ENCODE results near the gene SLC5A5.

The SLC5A5 gene

DNA sequence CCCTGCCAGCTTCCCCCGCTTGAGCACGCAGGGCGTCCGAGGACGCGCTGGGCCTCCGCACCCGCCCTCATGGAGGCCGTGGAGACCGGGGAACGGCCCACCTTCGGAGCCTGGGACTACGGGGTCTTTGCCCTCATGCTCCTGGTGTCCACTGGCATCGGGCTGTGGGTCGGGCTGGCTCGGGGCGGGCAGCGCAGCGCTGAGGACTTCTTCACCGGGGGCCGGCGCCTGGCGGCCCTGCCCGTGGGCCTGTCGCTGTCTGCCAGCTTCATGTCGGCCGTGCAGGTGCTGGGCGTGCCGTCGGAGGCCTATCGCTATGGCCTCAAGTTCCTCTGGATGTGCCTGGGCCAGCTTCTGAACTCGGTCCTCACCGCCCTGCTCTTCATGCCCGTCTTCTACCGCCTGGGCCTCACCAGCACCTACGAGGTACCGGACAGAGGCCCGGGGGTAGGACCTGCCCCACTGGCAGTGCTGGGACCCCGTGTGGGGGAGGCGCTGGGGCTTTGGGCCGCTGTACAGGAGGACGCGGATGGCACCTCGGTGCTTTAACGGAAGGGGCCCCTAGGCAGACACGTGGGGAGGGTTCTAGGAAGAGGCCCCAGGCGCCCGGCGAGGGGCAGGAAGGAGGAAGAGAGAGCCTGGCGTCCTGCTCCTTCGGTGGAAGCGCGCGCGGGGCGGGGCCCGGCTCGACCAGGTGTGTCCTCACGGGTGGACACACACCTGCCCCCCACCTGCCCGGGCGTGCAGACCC lies 681 bp downstream of the SLC5A5 start:
- no peak overlapping the region for H3K4me3 ChIP-seq (ENCODE audit: low read depth, low read length)
- DNase-seq (ENCODE audit: low read depth), result no peak
- TF ChIP-seq, protein P1, sequence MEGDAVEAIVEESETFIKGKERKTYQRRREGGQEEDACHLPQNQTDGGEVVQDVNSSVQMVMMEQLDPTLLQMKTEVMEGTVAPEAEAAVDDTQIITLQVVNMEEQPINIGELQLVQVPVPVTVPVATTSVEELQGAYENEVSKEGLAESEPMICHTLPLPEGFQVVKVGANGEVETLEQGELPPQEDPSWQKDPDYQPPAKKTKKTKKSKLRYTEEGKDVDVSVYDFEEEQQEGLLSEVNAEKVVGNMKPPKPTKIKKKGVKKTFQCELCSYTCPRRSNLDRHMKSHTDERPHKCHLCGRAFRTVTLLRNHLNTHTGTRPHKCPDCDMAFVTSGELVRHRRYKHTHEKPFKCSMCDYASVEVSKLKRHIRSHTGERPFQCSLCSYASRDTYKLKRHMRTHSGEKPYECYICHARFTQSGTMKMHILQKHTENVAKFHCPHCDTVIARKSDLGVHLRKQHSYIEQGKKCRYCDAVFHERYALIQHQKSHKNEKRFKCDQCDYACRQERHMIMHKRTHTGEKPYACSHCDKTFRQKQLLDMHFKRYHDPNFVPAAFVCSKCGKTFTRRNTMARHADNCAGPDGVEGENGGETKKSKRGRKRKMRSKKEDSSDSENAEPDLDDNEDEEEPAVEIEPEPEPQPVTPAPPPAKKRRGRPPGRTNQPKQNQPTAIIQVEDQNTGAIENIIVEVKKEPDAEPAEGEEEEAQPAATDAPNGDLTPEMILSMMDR (conservative IDR thresholded peaks at IDR 0.05; ENCODE audit: low read depth, low read length), result no peak

DNA sequence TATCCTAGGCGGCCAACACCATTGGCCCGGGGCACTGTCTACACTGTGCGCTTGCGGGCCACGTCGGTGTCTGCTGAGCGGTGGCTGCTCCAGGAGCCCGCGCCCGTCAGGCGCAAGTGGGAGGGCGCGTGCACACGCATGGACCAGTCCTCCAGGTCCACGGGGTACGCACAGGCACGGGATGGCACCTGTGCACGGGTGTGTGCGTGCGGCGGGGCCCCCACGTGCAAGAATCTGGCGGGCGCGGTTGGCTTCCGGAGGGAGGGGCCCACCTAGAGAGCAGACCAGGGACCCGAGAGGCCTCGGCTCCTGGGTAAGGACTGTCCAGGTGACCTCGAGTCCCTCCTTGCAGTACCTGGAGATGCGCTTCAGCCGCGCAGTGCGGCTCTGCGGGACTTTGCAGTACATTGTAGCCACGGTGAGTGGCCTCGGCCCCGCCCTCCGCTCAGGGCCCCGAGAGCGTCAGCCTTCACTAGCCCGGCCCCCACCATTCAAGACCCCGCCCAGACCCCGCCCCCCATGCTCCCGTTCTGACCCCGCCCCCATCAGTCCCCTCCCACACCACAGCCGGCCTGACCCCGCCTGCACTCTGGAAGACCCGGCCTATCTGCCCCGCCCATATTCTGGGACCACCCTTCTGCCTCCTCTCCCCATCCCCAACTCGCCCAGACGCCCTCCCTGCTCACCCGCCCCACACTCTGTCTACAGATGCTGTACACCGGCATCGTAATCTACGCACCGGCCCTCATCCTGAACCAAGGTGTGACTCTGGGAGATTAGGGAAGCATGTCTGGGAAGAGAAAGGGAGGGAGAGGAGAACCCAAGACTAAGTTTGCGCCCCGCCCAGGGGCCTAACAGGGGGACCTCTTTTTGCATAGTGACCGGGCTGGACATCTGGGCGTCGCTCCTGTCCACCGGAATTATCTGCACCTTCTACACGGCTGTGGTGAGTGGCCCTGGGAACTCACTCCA lies 2.3 kb downstream of the SLC5A5 start:
- no peak overlapping the region for H3K4me3 ChIP-seq (ENCODE audit: low read depth, low read length)
- DNase-seq (ENCODE audit: low read depth), result no peak
- TF ChIP-seq, protein P1 (conservative IDR thresholded peaks at IDR 0.05; ENCODE audit: low read depth, low read length), result no peak

DNA sequence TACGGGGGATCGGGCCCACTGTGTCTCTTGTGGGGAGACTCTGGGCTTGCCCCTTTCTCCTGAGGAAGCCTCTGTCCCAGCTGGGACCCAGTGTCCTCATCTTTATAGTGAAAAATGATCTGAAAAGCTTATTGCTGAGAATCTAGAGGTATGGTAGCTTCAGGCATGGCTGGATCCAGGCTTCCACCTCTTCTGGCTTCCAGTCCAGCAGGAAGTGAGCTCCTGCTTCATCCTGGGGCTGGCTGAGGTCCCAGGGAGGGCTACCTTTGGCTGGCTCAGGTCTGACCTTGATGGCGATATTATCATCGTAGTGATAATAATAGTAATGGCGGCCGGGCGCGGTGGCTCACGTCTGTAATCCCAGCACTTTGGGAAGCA lies 3.0 kb downstream of the SLC5A5 start:
- H3K4me3 ChIP-seq (ENCODE audit: low read depth, low read length), result no peak overlapping the region
- DNase-seq (ENCODE audit: low read depth), result no peak
- TF ChIP-seq, protein P1 (conservative IDR thresholded peaks at IDR 0.05; ENCODE audit: low read depth, low read length), result no peak

DNA sequence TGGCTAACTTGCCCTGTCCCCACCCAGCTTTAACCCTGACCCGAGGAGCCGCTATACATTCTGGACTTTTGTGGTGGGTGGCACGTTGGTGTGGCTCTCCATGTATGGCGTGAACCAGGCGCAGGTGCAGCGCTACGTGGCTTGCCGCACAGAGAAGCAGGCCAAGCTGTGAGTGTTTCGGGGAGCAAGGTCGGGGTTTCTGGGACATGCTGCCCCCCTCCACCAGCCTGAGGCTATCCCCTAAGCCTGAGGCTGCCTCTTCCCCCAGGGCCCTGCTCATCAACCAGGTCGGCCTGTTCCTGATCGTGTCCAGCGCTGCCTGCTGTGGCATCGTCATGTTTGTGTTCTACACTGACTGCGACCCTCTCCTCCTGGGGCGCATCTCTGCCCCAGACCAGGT lies 6.0 kb downstream of the SLC5A5 start:
- H3K4me3 ChIP-seq (ENCODE audit: low read depth, low read length), result no peak overlapping the region
- TF ChIP-seq, protein P1 (conservative IDR thresholded peaks at IDR 0.05; ENCODE audit: low read depth, low read length), result no peak
- DNase-seq (ENCODE audit: low read depth), result no peak

DNA sequence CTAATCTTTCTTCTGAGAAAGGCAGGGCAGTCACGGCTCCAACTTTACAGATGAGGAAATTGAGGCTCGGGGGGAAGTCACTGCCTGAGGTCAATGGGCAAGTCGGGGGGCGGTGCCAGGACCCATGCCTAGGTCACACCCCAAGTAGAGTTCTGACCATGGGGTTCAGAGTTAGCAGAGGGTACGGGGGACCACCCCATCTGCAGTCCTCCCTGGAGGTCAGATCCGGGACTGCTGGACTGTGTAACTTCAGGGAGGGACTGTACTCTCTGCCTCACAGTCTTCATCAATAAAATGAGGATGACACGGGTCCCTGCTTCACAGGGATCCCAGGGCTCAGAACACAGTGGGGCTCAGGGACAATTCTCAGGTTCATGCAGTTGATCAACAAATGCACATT lies 7.7 kb downstream of the SLC5A5 start:
- no peak for DNase-seq (ENCODE audit: low read depth)
- TF ChIP-seq, protein P1 (conservative IDR thresholded peaks at IDR 0.05; ENCODE audit: low read depth, low read length), result no peak
- no peak overlapping the region for H3K4me3 ChIP-seq (ENCODE audit: low read depth, low read length)

DNA sequence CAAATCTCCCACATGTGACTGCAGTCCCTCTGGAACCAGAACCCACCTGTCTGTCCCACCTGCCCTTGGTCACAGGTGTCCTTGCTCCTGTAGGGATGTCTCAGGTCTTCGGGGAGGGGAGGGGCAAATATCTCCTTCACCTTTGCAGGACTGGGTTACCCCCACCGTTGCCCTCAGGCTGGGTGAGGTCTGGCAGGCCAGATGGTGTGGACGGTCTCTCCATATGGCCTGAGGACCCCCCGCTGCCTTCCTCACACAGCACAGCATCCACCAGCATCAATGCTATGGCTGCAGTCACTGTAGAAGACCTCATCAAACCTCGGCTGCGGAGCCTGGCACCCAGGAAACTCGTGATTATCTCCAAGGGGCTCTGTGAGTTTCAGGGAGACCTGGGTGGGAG lies 10.0 kb downstream of the SLC5A5 start:
- H3K4me3 ChIP-seq (ENCODE audit: low read depth, low read length), result no peak overlapping the region
- TF ChIP-seq, protein P1 (conservative IDR thresholded peaks at IDR 0.05; ENCODE audit: low read depth, low read length), result no peak
- DNase-seq (ENCODE audit: low read depth), result no peak

Data from choroid plexus epithelial cell (primary cell).